ENCODE data around the gene RPS25. TPM values are rescaled to one million over a fixed set of nuclear protein-coding genes. Genes with fewer than 3 reads are reported as not detected.
A peak's percentile ranks its signal among the peaks of the same experiment; 100 is the strongest.
"Not testable (repeated sequence)": the region's sequence is repeated elsewhere in the genome, so short reads cannot be mapped to it uniquely, and the experiment has no call there.

The RPS25 gene
- polyA plus RNA-seq (ENCODE audit: insufficient read length): 1,495 TPM

DNA sequence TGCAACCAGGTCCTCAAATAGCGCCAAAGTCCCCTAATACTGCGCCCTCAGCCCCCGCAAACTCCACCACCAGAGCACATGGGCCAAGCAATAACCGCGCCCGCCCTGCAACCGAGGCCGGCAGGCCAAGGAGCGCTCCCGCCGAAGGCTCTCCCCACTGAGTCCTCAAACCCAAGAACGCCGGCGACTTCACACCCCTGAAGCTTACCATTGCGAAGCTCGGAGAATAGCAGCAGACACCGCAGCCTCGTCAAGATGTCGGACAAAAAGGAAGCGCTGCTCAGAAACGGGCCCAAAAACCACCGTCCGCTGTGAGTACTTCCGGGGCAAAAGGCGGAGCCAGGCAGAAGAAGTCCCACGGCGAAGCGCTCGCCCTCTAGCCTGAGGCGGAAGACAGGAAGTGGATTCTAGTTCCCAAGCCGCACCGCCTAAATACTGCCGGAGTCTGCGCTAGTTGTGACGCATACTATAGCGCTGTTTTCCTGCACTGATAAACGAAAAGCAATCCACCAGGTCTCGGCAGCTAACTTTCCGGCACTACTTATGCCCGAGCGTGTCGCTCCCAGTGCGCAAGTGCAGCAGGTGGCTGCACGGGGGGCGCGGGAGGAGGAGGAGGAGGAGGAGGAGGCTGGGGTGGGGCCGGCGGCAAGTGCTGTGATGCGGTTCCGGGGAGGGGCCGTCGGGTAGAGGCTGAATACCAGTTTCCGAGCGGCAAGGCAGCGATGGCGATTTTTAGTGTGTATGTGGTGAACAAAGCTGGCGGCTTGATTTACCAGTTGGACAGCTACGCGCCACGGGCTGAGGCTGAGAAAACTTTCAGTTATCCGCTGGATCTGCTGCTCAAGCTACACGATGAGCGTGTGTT, at the start of gene RPS25, which contains the start of gene TRAPPC4:
RPS25 (minus strand) TSS at position 270 of the 865 bp plus-strand sequence; CDS start at position 211, 59 bp downstream.
TRAPPC4 (plus strand) TSS at position 693 of the 865 bp plus-strand sequence; CDS start at position 723, 30 bp downstream.
- peak; percentile 97 for DNase-seq

DNA sequence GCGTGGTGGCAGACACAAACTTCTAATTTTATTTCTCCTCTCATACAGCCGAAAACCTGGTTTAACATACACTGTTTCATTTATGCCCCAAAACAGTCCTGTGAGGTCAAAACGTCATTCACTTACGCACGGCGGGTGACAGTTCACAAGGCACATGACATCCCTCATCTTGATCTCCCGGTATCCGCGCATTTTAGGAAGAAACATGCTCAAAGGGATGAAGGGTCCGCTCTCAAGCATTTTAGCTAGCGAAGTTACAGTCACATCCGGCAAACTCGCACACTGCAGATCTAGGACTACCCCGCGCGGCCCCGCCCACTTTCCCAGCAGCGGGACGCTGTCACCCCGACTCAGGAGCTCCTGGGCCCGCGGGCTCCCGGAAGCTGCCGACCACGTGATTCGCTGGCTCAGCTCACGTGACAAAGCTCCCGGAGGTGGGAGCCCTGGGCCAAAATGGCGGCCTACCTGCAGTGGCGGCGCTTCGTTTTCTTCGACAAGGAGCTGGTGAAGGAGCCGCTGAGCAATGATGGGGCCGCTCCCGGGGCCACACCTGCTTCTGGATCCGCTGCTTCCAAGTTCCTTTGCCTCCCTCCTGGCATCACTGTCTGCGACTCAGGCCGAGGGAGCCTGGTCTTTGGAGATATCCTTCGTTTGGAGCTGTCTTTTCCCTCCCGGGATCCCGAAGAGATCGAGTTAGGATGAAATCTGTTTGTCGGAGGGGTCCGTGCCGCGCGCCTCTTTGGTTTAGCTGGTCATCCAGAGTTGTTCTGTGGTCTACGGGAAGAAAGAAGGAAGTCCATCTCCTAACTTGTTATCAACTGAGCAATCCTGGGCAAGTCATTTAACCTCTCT, 49.5 kb upstream of the RPS25 start, which contains the start of gene VPS11:
VPS11 (plus strand) TSS at position 448 of the 852 bp plus-strand sequence; CDS start at position 454, 6 bp downstream.
- peak; percentile 97 for DNase-seq

DNA sequence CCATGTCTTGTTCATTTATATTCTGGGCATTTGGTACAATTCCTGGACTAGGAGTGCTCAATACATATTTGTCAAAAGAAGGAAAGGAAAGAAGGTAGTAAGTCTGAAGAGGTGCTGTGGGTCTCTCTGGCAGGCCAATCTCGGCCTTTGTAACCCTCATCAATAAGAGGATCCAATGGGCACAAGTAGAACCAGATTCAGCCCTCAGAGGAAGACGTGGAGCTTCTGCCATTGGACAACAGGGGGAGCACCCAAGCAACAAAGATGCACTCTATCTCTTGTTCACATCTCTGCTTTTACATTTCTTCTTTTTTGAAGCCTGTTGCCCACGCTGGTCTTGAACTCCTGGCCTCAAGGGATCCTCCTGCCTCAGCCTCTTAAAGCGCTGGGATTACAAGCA, 47.2 kb upstream of the RPS25 start:
- DNase-seq: no peak

DNA sequence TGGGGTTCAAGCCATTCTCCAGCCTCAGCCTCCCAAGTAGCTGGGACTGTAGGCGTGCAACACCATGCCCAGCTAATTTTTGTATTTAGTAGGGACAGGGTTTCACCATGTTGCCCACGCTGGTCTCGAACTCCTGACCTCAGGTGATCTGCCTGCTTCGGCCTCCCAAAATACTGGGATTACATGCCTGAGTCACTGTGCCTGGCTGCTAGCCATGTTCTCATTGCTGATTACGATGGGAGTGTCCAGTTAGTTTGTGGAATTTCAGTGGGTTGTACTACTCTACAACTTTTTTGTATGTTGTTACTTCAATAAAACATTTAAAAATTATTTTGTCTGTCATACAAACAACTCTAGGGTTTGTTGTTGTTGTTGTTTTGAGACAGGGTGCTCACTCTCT, 44.6 kb upstream of the RPS25 start:
- no peak for DNase-seq

DNA sequence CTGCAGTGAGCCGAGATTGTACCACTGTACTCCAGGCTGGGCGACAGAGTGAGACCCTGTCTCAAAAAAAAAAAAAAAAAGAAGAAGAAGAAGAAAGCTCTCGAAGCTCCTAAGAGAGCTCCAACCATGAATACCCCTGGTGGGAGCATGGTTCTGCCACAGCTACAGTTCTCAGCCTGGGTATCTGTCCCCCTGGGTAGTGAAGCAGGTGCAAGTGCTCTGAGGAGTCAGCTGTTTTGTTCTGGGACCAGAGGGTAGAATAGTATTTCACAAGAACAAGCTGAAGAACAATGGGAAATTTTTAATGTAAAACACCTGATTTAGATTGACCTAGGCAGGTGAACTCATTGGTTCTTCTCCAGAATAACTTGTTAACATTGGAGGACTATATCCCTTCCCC, 43.1 kb upstream of the RPS25 start:
- no peak for DNase-seq

DNA sequence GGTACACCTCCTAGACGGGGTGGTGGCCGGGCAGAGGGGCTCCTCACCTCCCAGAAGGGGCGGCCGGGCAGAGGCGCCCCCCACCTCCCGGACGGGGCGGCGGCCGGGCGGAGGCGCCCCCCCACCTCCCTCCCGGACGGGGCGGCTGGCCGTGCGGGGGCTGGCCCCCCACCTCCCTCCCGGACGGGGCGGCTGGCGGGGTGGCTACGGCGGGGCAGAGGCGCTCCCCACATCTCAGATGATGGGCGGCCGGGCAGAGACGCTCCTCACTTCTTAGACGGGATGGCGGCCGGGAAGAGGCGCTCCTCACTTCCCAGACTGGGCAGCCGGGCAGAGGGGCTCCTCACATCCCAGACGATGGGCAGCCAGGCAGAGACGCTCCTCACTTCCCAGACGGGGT, 41.0 kb upstream of the RPS25 start:
- not testable (repeated sequence) for DNase-seq

DNA sequence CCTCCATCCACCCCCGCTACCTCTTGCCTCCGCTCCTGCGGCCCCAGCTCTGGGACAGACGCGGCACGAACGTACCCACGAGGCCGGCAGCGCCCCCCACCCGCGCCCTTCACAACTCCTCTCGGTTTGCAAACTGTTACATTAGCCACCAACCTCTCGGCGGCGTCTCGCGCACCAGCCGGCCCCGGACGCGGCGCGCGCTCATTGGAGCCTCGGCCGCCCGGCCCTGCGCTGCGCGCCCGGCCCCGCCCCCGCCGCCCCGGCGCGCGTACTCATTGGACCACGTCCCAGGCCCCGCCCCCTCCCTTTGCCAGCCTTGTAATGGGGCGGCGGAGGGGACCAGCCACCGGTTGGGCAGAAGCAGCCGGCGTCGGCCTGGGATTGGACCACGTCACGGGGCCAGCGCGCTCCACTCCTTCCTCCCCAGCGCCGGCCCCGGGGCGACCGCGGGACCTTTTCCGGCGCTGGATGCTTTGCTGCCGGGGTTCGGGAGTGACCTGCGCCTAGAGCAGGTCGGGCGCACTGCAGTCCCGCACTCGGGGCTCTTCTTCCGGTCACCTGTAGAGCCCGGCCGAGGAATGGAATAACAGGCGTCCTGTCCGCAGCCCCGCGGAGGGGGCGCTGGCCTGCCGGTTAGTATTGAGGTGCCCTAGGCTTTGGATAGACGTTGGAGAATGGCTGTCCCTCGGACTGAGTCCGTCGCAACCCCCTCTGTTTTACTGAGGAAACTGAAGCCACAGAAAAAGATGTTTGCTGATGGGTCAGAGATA, 39.0 kb upstream of the RPS25 start, which contains the start of gene HYOU1:
HYOU1 (minus strand) TSS at position 206 of the 770 bp plus-strand sequence. CDS start 1,045 bp downstream, outside the sequence.
- peak; percentile 96 for DNase-seq

DNA sequence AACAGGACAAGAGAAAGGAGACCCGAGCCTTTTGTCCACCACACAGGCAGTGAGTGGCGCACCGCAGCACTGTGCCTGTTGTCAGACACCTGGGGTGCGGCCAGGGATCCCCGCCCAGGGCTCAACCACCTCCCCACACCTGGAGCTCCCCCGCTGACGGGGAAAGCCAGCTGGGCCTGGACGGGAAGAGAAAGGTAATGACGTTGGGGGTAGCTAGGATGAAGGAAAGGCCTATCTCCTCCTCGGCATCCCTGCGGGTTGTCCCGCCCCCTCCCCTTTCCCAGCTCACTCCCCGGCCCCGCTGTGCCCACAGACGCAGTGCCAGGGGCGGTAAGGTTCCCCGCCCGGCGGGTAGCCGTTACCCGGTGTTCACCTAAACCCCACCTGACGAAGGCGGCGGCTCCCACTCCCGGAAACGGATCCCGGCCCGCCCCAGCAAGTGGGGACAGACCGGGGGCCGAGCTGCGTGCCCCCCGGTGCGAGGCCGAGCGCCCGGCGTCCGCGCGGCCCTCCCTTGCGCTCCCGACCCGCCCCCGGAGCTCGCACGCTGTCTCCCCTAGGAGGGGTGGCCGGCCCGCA, 38.4 kb upstream of the RPS25 start:
- DNase-seq: no peak

DNA sequence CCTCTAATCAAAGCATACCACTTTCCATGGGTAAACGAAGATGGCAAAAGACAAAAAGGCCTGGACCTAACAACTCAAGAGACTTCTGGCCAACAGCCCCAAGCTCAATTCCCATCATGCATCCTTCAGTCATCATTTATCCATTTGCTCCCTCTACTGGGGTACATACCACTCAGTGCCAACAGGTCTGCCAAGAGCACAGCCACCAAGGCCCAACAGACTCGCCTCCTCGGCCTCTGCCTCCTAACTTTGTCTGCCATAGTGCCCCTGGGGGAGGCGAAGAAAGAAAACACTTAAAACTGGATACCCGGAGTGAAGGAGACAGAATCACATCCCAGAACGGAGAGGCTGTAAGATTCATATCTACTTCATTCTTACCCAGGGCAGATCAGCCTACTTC, 37.8 kb upstream of the RPS25 start:
- DNase-seq: no peak

DNA sequence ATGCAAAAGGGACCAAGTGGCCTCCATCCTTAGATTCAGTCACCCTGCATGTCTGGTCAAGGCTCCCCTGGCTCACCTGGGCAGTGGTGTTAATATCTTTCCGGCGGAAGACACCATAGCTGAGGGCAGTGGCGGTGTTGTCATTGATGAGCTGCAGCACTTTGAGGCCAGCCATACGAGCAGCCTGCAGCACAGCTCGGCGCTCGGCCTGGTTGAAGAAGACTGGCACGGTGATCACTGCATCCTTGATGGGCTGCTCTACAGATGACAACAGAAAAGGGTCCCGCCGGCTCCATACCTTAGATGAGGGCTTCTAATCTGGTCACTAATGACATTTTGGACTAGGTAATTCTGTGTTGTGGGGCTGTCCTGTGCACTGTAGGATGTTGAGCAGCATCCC, 36.3 kb upstream of the RPS25 start:
- DNase-seq: no peak

DNA sequence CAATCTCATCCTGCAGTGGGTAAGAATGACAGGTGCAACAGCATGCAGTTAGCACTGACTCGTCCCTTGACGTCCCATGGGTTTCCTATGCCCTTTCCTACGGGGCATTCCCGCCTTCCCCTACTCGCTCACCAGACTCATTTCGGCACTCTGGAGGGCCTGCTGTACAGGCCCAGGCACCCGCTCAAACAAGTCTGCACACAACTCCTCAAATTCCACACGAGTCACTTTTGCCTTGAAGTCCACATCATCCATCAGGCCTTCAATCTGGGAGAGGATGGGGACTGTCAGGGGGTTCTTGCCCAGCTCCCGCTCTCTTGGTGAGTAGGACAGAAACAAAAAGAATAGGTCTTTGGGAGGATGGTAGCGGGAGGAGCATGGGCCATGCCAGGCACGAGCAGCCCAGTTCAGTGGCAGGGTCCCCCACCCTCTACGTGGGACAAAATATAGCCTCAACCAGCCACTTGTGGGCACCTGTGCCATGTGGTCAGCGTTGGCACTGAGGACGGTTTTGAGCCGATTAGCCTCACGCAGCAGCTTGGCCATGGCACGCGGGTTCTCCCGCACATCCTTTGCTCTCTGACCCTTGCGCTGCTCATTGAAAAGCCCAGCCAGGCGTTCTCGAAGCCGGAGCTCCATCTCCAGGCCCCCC, 34.1 kb upstream of the RPS25 start:
- DNase-seq: no peak

DNA sequence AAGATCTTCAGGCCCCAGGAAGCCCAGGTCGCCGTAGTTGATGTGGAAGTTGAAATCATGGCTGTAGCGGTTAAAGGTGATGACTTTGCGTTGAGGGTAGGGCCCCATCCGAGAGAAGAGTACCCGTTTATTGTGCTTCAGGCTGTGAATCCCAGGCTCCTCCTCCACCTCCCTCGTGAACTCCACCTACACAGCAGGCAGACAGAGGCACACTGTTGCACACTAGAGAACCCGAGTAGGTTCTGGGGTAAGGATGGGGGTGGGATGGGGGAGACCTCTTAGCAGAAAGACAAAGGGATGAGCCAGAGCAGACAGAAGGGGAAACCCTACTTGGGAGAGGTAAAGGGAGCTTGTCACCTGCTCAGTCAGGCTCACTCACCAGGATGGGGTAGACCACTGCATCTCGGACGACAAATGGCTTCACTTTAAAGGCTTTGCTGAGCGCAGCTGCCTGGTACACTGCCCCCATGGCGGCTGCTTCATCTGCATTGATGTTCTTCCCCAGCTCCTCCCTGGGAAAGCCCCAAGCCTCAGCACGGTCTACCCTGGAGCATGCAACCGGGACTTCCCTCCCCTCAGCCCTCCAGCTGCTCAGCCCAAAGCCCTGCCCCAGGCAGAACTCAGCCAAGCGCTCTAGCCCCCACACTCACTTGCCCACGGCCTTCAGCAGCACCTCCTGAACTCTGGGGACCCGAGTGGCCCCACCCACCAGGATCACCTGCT, 33.5 kb upstream of the RPS25 start:
- no peak for DNase-seq

DNA sequence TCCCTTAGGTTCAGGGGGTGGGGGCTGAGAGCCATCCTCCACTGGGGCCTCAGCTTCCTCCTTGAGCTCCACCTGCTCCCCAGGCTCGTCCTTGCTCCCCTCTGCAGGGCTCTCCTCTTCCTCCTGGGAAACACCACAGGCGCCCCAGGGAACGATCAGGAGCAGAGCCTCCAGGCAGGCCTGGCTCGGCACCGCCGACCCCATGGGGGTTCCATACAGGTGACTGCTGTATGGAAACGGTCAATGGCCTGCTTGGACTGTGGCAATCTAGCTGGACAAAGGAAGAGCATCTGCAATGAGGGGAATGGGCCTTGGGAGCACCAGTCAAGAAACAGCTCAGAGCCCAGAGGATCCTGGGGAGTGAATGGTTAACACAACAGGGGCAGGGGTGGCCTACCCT, 30.9 kb upstream of the RPS25 start:
- no peak for DNase-seq

DNA sequence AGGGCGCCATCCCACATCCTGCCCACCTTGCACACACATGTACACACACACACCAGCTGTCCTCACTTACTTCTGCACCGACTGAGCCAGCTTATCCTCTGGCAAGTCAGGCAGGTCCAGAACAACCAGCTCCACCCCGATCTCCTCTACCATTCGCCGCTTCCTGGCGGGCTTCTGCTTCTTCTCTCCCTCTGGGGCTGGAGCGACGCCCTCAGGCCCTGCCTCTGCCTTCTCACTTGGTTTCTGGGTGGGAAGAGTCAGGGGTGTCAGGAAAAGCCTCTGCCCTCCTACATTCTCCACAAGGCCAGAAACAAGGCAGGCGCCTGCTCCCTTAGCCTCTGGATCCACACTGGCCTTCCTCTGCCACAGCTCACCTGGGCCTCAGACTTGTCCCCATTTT, 30.5 kb upstream of the RPS25 start:
- DNase-seq: no peak

DNA sequence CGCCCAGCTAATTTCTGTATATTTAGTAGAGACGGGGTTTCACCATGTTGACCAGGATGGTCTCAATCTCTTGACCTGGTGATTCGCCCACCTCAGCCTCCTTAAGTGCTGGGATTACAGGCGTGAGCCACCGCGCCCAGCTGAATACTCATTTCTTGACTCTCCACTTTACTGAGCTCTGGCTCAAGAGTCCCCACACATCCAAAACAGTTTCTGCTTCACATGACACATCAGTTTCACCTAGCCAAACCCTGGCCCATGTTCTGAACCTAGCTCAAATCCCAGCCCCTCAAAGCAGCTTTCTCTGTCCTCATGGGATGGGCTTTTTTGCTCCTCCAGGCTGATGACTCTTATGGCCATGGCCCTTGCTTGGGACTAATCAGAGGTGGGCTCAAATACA, 29.1 kb upstream of the RPS25 start:
- no peak for DNase-seq

DNA sequence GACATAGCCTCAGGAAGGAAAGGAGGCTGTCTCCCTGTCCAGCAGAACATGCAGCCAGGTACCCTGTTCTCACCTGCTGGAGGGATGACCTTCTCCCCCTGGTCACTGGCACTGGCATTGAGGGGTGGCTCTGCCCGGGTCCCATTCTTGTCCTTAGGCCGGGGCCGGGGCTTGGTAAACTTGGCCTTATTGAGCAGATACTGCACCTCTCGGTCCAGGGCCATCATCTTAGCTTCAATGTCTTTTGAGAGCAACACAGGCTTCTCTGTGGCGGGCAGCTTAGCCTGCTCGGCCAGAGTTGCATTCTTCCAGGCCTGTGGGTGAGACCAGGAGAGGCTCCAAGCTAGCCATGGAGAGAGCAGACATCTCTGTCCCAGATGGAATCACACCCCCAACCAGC, 28.3 kb upstream of the RPS25 start:
- DNase-seq: no peak

DNA sequence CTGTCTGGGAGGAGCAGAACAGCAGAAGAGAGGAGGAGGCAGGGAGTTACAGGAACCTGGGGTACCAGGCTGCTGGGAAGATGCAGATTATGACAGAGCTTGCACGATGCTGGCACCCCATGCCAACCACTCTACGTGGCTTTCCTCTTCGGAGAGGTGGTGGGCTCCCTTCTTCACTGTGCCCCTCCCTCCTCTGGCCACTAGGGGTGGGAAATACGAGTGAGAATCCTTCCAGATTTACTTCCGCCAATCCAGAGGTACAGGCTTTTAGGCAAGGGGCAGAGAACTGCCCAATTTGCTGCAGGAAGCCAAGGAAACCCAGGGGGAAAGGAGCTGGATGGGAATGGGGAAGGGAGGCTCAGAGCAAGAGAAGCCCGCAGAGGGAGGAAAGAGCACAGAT, 26.6 kb upstream of the RPS25 start:
- DNase-seq: no peak

DNA sequence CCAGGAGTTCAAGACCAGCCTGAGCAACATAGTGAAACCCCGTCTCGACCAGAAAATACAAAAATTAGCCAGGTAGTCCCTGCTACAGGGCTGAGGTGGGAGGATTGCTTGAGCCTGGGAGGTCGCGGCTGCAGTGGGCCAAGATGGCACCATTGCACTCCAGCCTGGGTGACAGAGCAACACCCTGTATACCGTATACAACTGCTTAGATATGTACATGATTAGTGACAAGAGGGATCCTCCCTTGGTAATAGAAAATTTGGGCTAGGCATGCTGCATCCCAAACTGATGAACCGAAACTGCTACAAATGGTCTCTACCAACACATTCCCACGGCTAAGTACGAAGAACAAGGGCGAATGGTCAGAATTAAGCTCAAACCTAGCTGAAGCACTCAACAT, 24.8 kb upstream of the RPS25 start:
- DNase-seq: no peak

DNA sequence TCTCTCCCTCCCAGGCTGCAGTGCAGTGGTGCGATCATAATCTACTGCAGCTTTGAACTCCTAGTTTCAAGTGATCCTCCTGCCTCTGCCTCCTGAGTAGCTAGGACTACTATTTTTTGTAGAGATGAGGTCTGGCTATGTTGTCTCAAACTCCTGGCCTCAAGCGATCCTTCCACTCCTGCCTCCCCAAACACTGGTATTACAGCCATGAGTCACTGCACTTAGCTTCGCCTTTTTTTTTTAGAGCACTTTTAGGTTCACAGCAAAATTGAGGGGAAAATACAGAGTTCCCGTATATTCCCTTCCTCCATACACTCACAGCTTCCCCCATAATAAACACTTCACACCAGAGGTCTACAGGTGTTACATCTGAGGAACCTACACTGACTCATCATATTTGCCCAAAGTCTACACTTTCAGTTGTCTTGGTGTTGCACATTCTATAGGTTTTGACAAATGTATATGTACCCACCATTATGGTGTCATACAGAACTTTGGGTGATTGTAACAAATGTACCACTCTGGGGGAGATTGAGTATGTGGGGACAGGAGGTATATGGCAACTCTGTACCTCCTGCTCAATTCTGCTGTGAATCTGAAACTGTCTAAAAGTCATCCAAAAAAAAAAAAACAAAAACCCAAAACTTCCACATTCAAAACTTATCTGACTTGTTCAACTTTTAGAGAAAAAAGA, 23.8 kb upstream of the RPS25 start:
- no peak for DNase-seq

DNA sequence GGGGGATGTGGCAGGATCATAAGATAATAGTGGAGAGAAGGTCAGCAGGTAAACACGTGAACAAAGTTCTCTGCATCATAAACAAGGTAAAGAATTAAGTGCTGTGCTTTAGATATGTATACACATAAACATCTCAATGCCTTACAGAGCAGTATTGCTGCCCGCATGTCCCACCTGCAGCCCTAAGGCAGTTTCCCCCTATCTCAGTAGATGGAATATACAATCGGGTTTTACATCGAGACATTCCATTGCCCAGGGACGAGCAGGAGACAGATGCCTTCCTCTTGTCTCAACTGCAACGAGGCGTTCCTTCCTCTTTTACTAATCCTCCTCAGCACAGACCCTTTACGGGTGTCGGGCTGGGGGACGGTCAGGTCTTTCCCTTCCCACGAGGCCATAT, 21.3 kb upstream of the RPS25 start:
- not testable (repeated sequence) for DNase-seq
